Measurements from ENCODE around the gene ATP5ME. TPM values are rescaled to one million over a fixed set of nuclear protein-coding genes. Genes with fewer than 3 reads are reported as not detected.

Gene ATP5ME
- polyA plus RNA-seq, 1 of the 3 experiments (the other 2 are of a cell fraction): 1,185 TPM

DNA sequence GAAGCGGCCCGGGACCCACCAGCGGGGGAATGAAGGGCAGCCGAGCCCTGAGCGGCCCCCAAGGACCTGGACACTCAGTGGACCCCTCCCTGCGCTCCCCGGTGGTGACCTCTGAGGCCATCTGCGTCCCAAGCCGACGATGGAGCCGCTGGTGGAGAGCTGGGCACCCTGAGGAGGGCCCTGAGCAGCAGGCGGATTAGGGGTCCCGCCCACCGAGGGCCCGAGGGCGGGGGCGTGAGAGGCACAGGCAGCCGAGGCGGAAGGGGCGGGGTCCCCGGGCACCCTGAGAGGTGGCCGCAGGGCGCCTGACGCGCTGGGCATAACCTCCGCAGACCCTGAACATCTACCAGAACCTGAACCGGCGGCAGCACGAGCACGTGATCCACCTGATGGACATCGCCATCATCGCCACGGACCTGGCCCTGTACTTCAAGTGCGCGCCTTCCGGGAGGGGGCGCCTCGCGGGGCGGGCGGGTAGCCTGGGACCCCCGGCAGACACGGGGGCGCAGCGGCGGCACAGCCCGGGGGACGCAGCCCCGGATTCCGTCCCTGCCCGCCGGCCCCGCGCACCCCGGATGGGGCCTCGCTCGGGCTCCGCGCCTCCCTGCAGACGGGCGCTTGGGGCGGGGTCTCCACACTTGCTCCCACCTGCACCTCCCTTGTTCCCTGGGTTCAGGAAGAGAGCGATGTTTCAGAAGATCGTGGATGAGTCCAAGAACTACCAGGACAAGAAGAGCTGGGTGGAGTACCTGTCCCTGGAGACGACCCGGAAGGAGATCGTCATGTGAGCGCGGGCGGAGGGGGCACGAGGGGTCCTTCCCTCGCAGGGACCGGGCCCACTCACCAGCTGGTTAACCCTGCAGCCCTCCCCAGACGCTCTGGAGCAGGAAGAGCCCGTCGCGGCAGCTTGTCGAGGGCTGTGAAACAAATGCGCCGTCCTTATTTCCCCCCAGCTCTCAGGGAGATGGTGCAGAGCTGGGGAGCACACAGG is 10.3 kb downstream of the ATP5ME start:
- ChIA-PET POLR2A (interaction anchor here (1.0 to 2.4 kb wide), 2 partner anchors 10 to 17 kb away, joined by 5 to 24 read pairs; partner anchors contain the start of genes ATP5ME and MYL5), CTCF (interaction anchor here (0.7 to 1.4 kb wide), 4 partner anchors 8 to 20 kb away, joined by 3 to 9 read pairs (median 4); partner anchors contain the start of gene ATP5ME)
- no peaks in the 10 kb centered on the region for H3K27me3 ChIP-seq (ENCODE audit: insufficient read depth)
- peaks cover 0 to 22% of the 10 kb centered on the region in 2 experiments; a peak in 1 of 4 replicates for H3K4me1 ChIP-seq (ENCODE audit: control insufficient read depth in 1 of 2, insufficient read depth in 2 of 2, low read depth in 1 of 2, low read length in 1 of 2)
- no peaks in the 10 kb centered on the region for H3K79me2 ChIP-seq (ENCODE audit: insufficient read depth)
- TF ChIP-seq GABPA (IDR thresholded peaks at IDR 0.05; ENCODE audit: low read depth): peak; percentile 67
- TF ChIP-seq NFIC (IDR thresholded peaks at IDR 0.05; ENCODE audit: borderline replicate concordance): no peak
- TF ChIP-seq USF2 (IDR thresholded peaks at IDR 0.05; ENCODE audit: borderline replicate concordance, low read depth, low read length): 0 out of 2 replicates have a peak, but pooled peaks have one; percentile 5
- TF ChIP-seq USF1 (IDR thresholded peaks at IDR 0.05; ENCODE audit: borderline replicate concordance, low read depth): peak; percentile 80
- TF ChIP-seq MXI1 (IDR thresholded peaks at IDR 0.05; ENCODE audit: low read depth, low read length): 0 out of 2 replicates have a peak, but pooled peaks have one; percentile 42
- TF ChIP-seq JUND (IDR thresholded peaks at IDR 0.05): no peak
- TF ChIP-seq, protein P1, sequence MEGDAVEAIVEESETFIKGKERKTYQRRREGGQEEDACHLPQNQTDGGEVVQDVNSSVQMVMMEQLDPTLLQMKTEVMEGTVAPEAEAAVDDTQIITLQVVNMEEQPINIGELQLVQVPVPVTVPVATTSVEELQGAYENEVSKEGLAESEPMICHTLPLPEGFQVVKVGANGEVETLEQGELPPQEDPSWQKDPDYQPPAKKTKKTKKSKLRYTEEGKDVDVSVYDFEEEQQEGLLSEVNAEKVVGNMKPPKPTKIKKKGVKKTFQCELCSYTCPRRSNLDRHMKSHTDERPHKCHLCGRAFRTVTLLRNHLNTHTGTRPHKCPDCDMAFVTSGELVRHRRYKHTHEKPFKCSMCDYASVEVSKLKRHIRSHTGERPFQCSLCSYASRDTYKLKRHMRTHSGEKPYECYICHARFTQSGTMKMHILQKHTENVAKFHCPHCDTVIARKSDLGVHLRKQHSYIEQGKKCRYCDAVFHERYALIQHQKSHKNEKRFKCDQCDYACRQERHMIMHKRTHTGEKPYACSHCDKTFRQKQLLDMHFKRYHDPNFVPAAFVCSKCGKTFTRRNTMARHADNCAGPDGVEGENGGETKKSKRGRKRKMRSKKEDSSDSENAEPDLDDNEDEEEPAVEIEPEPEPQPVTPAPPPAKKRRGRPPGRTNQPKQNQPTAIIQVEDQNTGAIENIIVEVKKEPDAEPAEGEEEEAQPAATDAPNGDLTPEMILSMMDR (IDR thresholded peaks at IDR 0.05): peak; percentile 21; the same call in 1 of the 2 replicates
- TF ChIP-seq EZH2phosphoT487 (IDR thresholded peaks at IDR 0.05; ENCODE audit: borderline replicate concordance, low read depth): no peak
- no peaks in the 10 kb centered on the region for H3F3A ChIP-seq (replicated peaks; ENCODE audit: insufficient read depth)
- WGBS (ENCODE audit: low lambda C conversion rate): 14% methylated on average over 9 of the region's 80 CpGs
- peak; percentile 95 for DNase-seq
- H4K20me1 ChIP-seq (ENCODE audit: insufficient read depth): no peaks in the 10 kb centered on the region
- peak overlapping the region; percentile 61 to 66; a peak in 3 of 4 replicates for H3K4me3 ChIP-seq (ENCODE audit: low read depth in 2 of 2, low read length in 1 of 2)
- peak overlapping the region; percentile 68; the same call in 1 of the 2 replicates for H2AFZ ChIP-seq (ENCODE audit: low read depth)
- H3K4me2 ChIP-seq: peak overlapping the region; percentile 70
- H3K27ac ChIP-seq (ENCODE audit: low read depth in 2 of 2, low read length in 1 of 2): peak overlapping the region in 1 of 2 experiments; percentile 82; a peak in 2 of 4 replicates
- H3K36me3 ChIP-seq (replicated peaks in 1 of 2; ENCODE audit: control insufficient read depth in 1 of 2, insufficient read depth in 2 of 2, low read length in 1 of 2): no peaks in the 10 kb centered on the region
- no peaks in the 10 kb centered on the region for H3K9me2 ChIP-seq
- peak overlapping the region; percentile 44 for H3K9ac ChIP-seq
- H3K9me3 ChIP-seq: no peaks in the 10 kb centered on the region

GRCh38 chr4:663046-663437 is 11.0 kb downstream of the ATP5ME start:
- ChIA-PET CTCF (interaction anchor here (1.1 kb wide), 1 partner anchor 8 kb away, joined by 3 read pairs; no protein-coding TSS in a partner anchor), POLR2A (interaction anchor here (2.4 kb wide), 1 partner anchor 11 kb away, joined by 24 read pairs; the partner anchor contains the start of genes ATP5ME and MYL5)
- Histone ChIP-seq H3K4me1 (ENCODE audit: control insufficient read depth in 1 of 2, insufficient read depth in 2 of 2, low read depth in 1 of 2, low read length in 1 of 2) (peaks cover 0 to 22% of the 10 kb centered on the region in 2 experiments; a peak in 1 of 4 replicates), H3K27ac (ENCODE audit: low read depth in 2 of 2, low read length in 1 of 2) (peak overlapping the region in 1 of 2 experiments; percentile 82; a peak in 1 of 4 replicates), H3K9me2 (no peaks in the 10 kb centered on the region), H3K36me3 (replicated peaks in 1 of 2; ENCODE audit: control insufficient read depth in 1 of 2, insufficient read depth in 2 of 2, low read length in 1 of 2) (no peaks in the 10 kb centered on the region), H3K4me3 (ENCODE audit: low read depth in 2 of 2, low read length in 1 of 2) (peak overlapping the region; percentile 61 to 66; a peak in 3 of 4 replicates), H3K9ac (no peak overlapping the region; the same call in 1 of the 2 replicates), H3K4me2 (peak overlapping the region; percentile 70), H2AFZ (ENCODE audit: low read depth) (no peak overlapping the region; the same call in 1 of the 2 replicates), H3K27me3 (ENCODE audit: insufficient read depth) (no peaks in the 10 kb centered on the region), H3F3A (replicated peaks; ENCODE audit: insufficient read depth) (no peaks in the 10 kb centered on the region), H4K20me1 (ENCODE audit: insufficient read depth) (no peaks in the 10 kb centered on the region), H3K79me2 (ENCODE audit: insufficient read depth) (no peaks in the 10 kb centered on the region), H3K9me3 (no peaks in the 10 kb centered on the region)
- WGBS (ENCODE audit: low lambda C conversion rate): 61% methylated on average over 15 of the region's 20 CpGs
- DNase-seq: no peak
- TF ChIP-seq RCOR1 (IDR thresholded peaks at IDR 0.05; ENCODE audit: low read length) (no peak), EZH2phosphoT487 (IDR thresholded peaks at IDR 0.05; ENCODE audit: borderline replicate concordance, low read depth) (no peak), MEF2A (IDR thresholded peaks at IDR 0.05; ENCODE audit: borderline replicate concordance, low read depth) (no peak), SMC3 (IDR thresholded peaks at IDR 0.05; ENCODE audit: low read depth, low read length) (no peak), MXI1 (IDR thresholded peaks at IDR 0.05; ENCODE audit: low read depth, low read length) (no peak), ELF1 (IDR thresholded peaks at IDR 0.05) (no peak), NRF1 (IDR thresholded peaks at IDR 0.05; ENCODE audit: low read depth, low read length) (no peak), EP300 (IDR thresholded peaks at IDR 0.05; ENCODE audit: borderline replicate concordance in 1 of 2, low read depth in 1 of 2, low read length in 1 of 2) (no peak), FOXJ3 (CRISPR knock-in tag; IDR thresholded peaks at IDR 0.05) (no peak), YY1 (IDR thresholded peaks at IDR 0.05; ENCODE audit: low read depth) (no peak), RAD21 (IDR thresholded peaks at IDR 0.05; ENCODE audit: low read length) (no peak), GABPA (IDR thresholded peaks at IDR 0.05; ENCODE audit: low read depth) (no peak), TAF1 (IDR thresholded peaks at IDR 0.05; ENCODE audit: borderline replicate concordance, low read depth, low read length) (no peak), RXRA (IDR thresholded peaks at IDR 0.05; ENCODE audit: borderline replicate concordance, low read depth) (no peak), RFX5 (IDR thresholded peaks at IDR 0.05; ENCODE audit: low read length) (no peak)

Data from SK-N-SH (cell line).